Parathyroid adenoma (tissue), 2 donors: ENCODE results near the gene ZMYM5.
A peak's percentile ranks its signal among the peaks of the same experiment; 100 is the strongest.
"Not testable (repeated sequence)": the region's sequence is repeated elsewhere in the genome, so short reads cannot be mapped to it uniquely, and the experiment has no call there.

ENCODE experiments used
- H2AFZ ChIP-seq: fragments of 300-600 bp; sonication (generic); one replicate; pipeline ENCODE4 v1.7.0; 2017; ENCODE audit warnings: antibody characterized with exemption, mild to moderate bottlenecking
- H3K27ac ChIP-seq: fragments of 300-600 bp; sonication (generic); one replicate; pipeline ENCODE4 v1.7.0; 2017
- H3K27me3 ChIP-seq: fragments of 300-600 bp; sonication (generic); one replicate; pipeline ENCODE4 v1.7.0; 2017; ENCODE audit warnings: low read length; ENCODE audit not compliant: control insufficient read depth, insufficient read depth
- H3K36me3 ChIP-seq: fragments of 300-600 bp; sonication (generic); one replicate; pipeline ENCODE4 v1.7.0; 2017; ENCODE audit warnings: low read length; ENCODE audit not compliant: control insufficient read depth, insufficient read depth
- H3K4me1 ChIP-seq: fragments of 300-600 bp; sonication (generic); one replicate; pipeline ENCODE4 v1.7.0; 2017; ENCODE audit warnings: control low read depth
- H3K4me2 ChIP-seq: fragments of 300-600 bp; sonication (generic); one replicate; pipeline ENCODE4 v1.7.0; 2017; ENCODE audit warnings: low read length
- H3K4me3 ChIP-seq: fragments of 300-600 bp; sonication (generic); one replicate; pipeline ENCODE4 v1.7.0; 2017; ENCODE audit warnings: low read depth, low read length
- H3K79me2 ChIP-seq: fragments of 300-600 bp; sonication (generic); one replicate; pipeline ENCODE4 v1.7.0; 2017; ENCODE audit warnings: control low read depth
- H3K9ac ChIP-seq: fragments of 300-600 bp; sonication (generic); one replicate; pipeline ENCODE4 v1.7.0; 2017; ENCODE audit warnings: mild to moderate bottlenecking
- H3K9me3 ChIP-seq: fragments of 300-600 bp; sonication (generic); one replicate; pipeline ENCODE4 v1.7.0; 2017; ENCODE audit warnings: low read length; ENCODE audit not compliant: control insufficient read depth
- TF ChIP-seq, protein P1 (sequence below): fragments of 300-600 bp; sonication (generic); IDR thresholded peaks from one replicate; pipeline ENCODE4 v1.7.0; 2017; ENCODE audit warnings: antibody characterized with exemption, mild to moderate bottlenecking
- donor health status: primary hyperparathyroidism.

Gene ZMYM5

DNA sequence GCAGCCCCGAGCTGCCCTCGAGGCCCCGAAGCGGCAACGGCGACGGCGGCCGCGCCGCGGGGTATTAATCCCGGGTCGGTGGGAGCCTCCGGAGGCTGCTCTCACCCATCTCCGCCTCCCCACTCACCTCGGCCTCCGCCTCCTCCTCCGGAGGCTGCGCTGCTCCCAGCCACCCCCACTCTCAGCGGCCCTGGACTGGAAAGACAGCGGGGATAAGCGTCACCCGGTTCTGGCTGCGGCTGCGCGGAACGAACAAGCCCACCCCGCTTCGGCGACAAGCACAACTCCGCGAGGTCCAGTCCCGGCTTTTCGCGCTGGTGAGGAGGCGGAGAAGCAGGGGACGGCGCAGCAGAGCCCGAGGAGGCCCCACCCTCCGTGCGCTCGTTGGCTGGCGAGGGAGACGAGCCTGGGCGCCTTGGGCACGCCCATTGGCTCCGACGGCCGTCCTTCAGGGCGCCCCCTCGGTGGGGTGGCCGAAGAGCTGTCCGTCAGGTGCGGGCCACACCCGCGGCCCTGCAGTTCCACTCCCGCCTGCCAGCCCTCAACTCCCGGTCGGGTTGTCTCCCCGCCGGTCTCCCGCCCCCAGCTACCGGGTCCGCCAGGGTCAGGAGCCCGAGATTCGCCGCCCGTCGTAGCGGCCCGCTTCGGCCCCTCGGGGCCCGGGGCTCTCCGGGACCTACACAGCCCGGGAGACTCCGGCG is at the start of gene ZMYM5:
Gene ZMYM5, minus strand, starts transcription at position 327 of the 701 bp plus-strand sequence. CDS start 11,469 bp downstream, outside the sequence.
- peaks cover 9% of the 10 kb centered on the region for H3K79me2 ChIP-seq
- H3K4me1 ChIP-seq, result no peaks in the 10 kb centered on the region
- peak within 1 kb of the TSS; percentile 94 for H2AFZ ChIP-seq
- H3K4me3 ChIP-seq, result peak within 1 kb of the TSS; percentile 77
- H3K27ac ChIP-seq, result peak within 1 kb of the TSS; percentile 99
- TF ChIP-seq, protein P1, sequence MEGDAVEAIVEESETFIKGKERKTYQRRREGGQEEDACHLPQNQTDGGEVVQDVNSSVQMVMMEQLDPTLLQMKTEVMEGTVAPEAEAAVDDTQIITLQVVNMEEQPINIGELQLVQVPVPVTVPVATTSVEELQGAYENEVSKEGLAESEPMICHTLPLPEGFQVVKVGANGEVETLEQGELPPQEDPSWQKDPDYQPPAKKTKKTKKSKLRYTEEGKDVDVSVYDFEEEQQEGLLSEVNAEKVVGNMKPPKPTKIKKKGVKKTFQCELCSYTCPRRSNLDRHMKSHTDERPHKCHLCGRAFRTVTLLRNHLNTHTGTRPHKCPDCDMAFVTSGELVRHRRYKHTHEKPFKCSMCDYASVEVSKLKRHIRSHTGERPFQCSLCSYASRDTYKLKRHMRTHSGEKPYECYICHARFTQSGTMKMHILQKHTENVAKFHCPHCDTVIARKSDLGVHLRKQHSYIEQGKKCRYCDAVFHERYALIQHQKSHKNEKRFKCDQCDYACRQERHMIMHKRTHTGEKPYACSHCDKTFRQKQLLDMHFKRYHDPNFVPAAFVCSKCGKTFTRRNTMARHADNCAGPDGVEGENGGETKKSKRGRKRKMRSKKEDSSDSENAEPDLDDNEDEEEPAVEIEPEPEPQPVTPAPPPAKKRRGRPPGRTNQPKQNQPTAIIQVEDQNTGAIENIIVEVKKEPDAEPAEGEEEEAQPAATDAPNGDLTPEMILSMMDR, result no peak
- no peaks in the 10 kb centered on the region for H3K27me3 ChIP-seq
- H3K4me2 ChIP-seq, result peak within 1 kb of the TSS; percentile 79
- no peaks in the 10 kb centered on the region for H3K9me3 ChIP-seq
- peak within 1 kb of the TSS; percentile 69 for H3K9ac ChIP-seq
- H3K36me3 ChIP-seq, result no peaks in the 10 kb centered on the region

DNA sequence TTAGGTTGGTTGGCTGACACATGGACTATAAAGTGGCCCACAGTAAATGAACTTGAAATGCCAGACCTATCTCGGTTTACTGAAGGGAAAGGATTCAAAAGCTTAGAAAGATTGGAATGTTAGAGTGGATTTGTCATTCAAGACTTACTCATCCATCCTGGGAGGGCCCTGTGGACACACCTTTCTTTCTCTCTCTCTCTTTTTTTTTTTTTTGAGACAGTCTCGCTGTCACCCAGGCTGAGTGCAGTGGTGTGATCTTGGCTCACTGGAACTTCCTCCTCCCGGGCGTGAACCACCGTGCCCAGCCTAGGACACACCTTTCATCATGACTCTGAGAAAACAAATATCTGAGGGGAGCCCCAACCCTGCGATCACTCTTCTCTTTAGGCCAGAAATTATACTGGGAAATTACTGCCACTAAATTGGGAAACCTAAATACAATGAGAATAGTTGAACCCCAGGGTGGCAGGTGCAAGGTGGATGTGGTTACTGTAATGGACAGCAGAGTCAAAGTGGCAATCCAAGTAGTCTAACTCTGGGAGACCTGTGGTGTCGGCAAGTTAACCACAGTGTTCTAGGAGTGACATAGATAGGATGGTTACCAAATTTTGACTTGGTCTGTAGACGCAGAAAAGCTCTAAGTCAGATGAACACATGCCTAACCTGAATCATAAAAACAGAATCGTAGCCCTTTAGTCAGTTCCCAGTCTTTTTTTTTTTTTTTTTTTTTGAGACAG is 47.1 kb upstream of the ZMYM5 start:
- TF ChIP-seq, protein P1, result no peak
- Histone ChIP-seq H3K27ac (no peak overlapping the region), H3K4me1 (no peaks in the 10 kb centered on the region), H3K4me2 (no peak overlapping the region), H3K27me3 (no peaks in the 10 kb centered on the region), H3K9me3 (no peaks in the 10 kb centered on the region), H3K9ac (no peak overlapping the region), H2AFZ (no peak overlapping the region), H3K4me3 (no peak overlapping the region), H3K36me3 (no peaks in the 10 kb centered on the region), H3K79me2 (no peaks in the 10 kb centered on the region)

DNA sequence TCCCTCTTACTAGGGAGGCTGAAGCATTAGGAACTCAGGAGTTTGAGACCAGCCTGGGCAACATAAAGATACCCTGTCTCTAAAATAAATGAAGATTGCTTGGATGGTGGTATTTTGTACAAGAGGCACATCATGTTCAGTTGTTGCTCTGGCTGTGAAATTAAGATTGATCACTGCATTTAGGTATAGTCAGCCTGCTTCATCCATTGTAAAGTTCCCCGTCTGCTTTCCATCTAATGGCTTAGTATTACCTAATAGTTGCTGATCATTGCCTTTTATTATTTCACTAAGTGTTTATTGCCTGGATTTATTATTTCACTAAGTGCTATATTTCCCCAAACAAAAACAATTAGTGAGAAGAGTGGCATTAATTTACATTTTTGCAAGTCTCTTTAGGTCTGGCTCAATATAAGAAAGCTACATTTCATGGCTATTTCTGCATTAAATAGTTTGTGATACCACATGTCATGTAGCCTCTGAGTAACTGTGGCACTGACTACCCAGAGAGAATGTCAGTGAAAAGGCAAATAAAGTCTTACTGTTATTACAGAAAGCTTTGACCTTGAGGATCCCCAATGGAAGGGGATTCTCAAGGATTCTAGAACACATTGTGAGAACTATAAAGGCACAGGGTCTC is 45.0 kb upstream of the ZMYM5 start:
- Histone ChIP-seq H3K4me3 (no peak overlapping the region), H3K27me3 (no peaks in the 10 kb centered on the region), H3K27ac (no peak overlapping the region), H3K4me2 (no peak overlapping the region), H3K36me3 (no peaks in the 10 kb centered on the region), H2AFZ (no peak overlapping the region), H3K79me2 (no peaks in the 10 kb centered on the region), H3K9me3 (no peaks in the 10 kb centered on the region), H3K4me1 (no peaks in the 10 kb centered on the region), H3K9ac (no peak overlapping the region)
- TF ChIP-seq, protein P1, result no peak

DNA sequence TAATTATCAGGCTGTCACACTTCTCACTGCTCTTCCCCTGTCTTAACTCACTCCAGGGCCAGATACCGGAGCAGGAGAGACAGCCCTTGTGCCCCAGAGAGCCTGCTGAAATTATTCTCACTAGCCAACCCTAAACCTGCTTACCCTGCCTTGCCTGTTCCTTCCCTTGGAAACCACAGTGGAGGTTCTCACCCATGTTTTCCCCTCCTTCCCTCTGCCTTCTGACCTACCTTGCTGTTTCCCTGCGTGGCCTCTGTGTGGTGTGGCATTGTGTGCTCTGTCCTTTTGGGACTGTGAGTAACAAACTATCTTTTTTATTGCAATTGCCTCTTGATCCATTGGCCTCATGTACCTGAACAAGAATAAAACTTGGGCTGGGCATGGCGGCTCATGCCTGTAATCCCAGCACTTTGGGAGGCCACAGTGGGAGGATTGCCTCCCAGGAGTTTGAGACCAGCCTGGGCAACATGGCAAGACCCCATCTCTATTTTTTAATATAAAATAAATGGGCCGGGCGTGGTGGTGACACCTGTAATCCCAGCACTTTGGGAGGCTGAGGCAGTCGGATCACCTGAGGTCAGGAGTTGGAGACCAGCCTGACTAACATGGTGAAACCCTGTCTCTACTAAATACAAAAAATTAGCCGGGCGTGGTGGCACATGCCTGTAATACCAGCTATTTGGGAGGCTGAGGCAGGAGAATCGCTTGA is 42.2 kb upstream of the ZMYM5 start:
- H2AFZ ChIP-seq, H3K9ac ChIP-seq, H3K4me1 ChIP-seq, H3K79me2 ChIP-seq, H3K9me3 ChIP-seq, H3K27me3 ChIP-seq, H3K36me3 ChIP-seq, H3K27ac ChIP-seq, H3K4me2 ChIP-seq, H3K4me3 ChIP-seq: not testable (repeated sequence)

DNA sequence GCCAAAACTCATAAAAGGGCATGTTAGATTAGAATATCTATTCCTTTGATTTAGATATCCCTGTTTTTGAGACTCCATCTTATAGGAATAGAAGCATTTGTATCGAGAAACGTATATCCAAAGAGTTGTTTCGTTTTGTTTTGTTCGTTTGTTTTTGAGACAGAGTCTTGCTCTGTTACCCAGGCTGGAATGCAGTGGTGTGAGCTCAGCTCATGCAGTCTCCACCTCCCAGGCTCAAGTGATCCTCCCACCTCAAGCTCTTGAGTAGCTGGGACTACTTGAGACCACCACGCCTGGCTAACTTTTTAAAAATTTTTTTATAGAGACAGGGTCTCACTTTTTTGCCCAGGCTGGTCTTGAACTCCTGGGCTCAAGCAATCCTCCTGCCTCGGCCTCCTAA is 26.6 kb upstream of the ZMYM5 start:
- TF ChIP-seq, protein P1, result no peak
- no peaks in the 10 kb centered on the region for H3K36me3 ChIP-seq
- H3K27me3 ChIP-seq, result no peaks in the 10 kb centered on the region
- no peaks in the 10 kb centered on the region for H3K9me3 ChIP-seq
- H3K4me3 ChIP-seq, result no peak overlapping the region
- H3K27ac ChIP-seq, result no peak overlapping the region
- no peaks in the 10 kb centered on the region for H3K79me2 ChIP-seq
- H3K9ac ChIP-seq, result no peak overlapping the region
- no peaks in the 10 kb centered on the region for H3K4me1 ChIP-seq
- H2AFZ ChIP-seq, result no peak overlapping the region
- H3K4me2 ChIP-seq, result no peak overlapping the region
